GM18498 (cell line): ENCODE results near the gene GSAP.
"Not testable (repeated sequence)": the region's sequence is repeated elsewhere in the genome, so short reads cannot be mapped to it uniquely, and the experiment has no call there.

Source experiments
- ATAC-seq: cut with Tn5 transposase; IDR thresholded peaks from one replicate; pipeline ENCODE4 v1.9.1; 2021; ENCODE audit warnings: mild to moderate bottlenecking, moderate library complexity; ENCODE audit not compliant: unreplicated experiment

Gene GSAP, protein sequence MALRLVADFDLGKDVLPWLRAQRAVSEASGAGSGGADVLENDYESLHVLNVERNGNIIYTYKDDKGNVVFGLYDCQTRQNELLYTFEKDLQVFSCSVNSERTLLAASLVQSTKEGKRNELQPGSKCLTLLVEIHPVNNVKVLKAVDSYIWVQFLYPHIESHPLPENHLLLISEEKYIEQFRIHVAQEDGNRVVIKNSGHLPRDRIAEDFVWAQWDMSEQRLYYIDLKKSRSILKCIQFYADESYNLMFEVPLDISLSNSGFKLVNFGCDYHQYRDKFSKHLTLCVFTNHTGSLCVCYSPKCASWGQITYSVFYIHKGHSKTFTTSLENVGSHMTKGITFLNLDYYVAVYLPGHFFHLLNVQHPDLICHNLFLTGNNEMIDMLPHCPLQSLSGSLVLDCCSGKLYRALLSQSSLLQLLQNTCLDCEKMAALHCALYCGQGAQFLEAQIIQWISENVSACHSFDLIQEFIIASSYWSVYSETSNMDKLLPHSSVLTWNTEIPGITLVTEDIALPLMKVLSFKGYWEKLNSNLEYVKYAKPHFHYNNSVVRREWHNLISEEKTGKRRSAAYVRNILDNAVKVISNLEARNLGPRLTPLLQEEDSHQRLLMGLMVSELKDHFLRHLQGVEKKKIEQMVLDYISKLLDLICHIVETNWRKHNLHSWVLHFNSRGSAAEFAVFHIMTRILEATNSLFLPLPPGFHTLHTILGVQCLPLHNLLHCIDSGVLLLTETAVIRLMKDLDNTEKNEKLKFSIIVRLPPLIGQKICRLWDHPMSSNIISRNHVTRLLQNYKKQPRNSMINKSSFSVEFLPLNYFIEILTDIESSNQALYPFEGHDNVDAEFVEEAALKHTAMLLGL

DNA sequence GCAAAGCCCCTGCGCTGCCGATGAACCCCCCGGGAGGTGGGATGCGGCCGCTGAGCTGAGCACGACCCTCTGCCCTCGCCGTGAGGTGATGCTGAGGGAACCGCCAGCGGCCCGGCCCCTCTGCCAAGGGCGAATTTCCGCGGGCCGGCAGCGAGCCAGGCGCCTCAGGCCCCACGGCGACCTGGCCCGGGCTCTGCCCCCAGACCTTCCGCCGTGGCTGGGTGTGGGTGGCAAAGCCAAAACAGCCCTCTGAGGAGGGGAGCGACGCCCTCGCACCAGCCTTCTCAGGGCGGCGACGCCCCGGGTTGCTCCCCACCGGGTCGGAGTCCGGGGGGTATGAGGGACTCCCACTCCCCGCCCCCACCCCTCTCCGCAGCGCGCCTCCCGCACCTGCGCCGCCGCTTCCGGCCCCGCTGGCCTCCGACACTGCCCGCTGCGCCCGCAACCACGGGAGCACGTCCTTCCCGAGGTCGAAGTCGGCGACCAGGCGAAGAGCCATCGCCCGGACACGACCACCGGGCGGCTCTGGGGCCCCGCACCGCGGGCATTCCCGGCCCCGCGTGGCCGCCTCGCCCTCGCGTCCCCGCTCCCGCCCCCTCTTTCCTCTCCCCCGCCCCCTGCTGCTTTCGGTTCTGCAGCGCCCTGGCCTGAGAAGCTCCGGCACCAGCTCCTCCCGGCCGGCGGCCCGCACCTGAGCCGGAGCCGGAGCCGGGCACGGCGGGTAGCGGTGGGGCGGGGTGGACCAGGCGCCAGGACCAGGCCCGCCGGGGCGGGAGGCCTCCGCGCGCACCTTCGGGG is at the start of gene GSAP:
Gene GSAP (minus strand): TSS at position 527 of the 798 bp plus-strand sequence. CDS start 28 bp downstream, at position 499.
- peak; percentile 70 for ATAC-seq

DNA sequence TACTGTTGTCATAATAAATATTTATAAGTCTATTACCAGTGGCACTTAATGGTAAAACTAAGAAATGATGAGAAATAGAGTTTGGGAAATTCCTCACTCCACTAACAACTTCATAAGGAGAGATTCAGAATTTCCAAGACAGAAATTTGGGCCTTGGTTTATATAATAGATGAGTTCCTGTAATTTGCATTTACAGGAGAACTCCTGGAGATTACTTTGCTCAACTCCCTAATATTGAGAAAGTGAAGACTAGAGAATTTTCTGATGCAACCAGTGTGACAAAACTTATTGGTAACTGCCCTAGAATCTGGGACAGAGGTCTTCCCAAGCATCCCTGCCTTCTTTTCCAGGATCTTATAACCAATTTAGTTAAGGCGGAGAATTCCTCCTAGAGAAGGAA is 49.1 kb upstream of the GSAP start:
- ATAC-seq = no peak

DNA sequence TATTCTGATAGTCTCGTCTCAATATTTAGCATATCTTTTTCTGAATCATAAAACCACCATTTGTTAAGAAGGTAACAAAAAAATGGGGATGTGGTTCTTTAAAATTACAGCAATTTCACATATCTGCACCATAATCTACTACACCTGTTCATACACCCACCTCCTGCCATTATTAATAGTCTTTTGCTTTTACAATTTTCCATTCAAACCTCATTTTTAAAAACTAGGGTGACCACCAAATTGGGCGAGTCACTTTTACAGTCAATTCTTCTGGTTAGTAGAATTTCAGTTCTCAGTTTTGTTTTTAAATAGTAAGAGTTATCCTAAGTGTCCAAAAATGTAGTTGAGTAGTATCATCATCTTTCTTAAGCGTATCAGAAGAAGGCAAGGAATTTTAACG is 48.4 kb upstream of the GSAP start:
- no peak for ATAC-seq

DNA sequence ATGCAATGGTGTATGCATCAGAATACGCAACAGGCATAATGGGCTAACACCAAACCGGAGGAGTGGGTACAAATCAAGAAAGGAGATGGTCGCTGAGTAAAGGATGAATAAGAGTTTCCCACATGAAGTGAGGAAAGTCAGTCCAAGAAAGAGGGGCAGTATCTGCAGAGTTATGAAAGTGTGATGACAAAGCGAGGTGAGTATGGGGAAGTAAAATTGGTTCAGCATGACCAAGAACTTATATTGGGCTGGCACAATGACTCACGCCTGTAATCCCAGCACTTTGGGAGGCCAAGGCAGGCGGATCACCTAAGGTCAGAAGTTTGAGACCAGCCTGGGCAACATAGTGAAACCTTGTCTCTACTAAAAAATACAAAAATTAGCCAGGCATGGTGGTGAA is 47.5 kb upstream of the GSAP start:
- ATAC-seq = peak; percentile 70

DNA sequence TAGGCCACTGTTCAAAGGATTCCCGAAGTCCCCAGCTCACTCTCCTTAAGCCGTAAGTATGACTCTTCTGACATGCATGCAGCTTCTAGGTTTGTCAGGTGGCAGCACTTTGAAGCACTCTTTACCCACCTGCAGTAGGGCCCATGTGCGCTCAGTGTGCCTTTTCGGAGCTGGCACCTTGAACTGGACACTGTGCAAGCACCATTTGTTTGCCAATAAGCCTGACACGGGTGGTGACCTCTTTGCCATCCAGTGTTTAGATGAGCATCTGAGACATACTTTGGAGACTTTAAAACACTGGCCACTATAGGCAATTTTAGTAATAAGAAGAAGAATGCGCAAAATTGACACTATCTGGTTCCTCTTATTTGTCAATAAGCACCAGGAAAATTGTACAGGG is 45.7 kb upstream of the GSAP start:
- no peak for ATAC-seq

DNA sequence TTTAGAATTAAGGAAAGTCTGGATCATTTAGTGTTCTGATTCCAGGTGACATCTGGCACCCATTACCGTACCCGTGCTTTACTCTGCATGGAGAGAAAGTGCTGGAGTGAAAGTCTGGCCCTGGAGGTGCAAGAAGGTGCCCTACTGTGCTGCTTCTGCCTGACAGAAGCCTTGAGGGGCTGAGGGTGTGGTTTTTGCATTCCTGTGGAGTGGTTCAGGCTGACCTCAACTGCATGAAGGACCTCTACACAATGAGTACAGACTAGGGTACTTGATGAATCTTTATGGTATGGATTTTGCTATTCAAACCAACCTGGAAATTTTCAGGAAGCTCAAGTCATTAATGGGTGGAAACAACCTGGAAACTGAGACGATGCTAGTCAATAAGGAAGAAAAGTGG is 45.1 kb upstream of the GSAP start:
- ATAC-seq = no peak

DNA sequence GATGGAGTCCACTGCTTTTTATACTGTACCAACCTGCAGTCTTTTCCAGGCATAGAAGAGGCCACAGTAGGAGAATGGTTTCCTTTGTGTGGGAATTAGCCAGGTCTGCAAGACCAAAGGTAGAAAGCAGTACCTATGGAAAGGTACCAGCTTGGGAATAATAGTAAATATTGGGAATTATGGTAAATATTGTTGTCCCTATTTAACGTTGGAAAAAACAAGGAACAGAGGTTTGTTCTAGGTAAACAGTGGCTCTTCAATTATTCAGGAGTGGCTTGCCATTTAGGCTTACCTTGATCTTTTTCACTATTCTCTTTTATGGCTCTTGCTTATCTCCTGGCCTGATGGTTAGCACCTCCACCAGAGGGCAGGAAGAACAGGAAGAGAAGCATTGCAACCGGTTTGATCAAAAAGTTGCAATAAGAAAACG is 43.9 kb upstream of the GSAP start:
- ATAC-seq = no peak

DNA sequence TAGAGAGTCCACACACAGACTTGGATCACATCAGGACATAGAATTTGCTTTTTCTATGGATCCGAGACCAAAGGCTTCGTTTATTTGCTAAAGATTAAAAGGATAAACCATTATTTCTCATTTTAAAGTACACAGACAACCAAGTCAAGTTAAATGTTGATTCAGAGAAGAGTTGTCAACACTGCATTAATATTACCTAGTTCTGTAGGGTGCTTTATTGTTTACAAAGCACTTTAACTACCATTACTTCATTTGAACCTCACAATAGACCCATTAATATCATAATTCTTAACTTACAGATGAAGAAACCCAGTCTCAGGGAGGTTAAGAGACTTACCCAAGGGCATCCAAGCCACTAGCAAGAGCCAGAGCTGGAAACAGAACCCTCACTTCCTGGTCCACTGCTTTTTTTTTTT is 43.2 kb upstream of the GSAP start:
- ATAC-seq = no peak

DNA sequence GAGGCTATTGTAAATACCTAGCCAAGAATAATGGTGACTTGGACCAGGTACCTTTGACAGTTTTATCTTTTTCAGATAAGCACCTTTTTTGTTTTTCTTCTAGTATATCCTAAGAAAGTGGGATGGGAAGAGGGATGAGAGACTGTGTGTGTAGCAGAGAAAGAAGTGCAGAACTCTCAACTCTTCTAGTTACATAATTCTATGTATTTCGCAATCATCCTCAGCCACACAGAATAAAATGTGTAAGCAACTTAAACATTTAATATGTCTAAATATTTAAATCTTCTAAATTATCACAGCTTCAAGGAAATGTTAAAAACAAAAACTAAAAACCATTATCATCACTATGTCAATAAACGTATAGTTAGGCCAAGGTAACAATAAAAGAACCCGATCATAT is 42.6 kb upstream of the GSAP start:
- ATAC-seq = no peak

DNA sequence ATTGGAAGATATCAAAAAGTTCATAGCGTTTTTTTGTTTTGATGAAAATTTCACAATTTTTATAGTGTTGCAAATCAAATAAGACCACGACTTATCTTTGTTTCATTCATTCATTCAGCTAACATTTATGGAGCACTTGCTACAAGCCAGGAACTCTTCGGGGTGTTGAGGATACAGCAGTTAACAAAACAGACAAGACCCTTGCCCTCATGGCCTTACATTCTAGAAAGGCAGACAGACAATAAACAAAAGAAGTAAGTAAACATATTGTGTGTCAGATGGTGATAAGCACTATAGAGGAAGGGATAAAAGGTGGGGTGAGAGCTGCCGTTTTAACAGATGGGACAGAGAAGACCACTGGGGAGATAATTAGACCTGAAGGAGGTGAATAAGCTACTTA is 41.6 kb upstream of the GSAP start:
- ATAC-seq = no peak

DNA sequence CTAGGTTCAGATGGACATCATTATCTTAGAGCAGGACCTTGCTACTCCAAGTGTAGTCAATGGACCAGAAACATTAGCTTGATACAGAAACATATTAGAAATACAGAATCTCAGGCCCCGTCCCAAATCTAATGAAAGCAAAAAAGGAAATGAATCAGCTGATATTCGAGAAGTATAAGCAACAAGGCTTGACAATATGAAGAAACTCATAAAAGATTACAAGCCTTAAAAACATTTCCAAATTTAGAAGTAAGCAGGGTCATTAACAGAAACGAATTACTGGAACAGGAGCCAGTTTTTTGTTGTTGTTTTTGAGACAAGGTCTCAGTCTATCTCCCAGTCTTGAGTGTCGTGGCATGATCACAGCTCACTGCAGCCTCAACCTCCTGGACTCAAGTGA is 40.5 kb upstream of the GSAP start:
- no peak for ATAC-seq

DNA sequence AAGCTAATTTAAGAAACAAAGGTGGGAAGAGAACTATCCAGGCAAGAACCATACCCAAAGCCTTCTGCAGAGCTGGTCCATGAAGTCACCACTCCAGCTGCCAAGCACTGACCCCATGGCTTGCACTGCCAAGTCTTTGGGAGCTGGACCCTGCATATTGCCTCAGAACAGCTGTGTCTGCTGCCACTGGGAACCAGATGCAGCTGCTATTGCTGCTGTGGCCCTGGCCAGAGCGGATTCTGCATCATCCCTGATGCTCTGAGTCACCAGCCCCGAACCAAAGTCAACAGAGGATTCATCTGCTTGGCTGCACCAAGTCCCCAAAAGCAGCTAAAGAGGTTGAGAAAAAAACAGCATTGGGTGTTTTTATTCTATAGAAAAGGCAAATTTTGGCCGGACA is 39.2 kb upstream of the GSAP start:
- no peak for ATAC-seq

DNA sequence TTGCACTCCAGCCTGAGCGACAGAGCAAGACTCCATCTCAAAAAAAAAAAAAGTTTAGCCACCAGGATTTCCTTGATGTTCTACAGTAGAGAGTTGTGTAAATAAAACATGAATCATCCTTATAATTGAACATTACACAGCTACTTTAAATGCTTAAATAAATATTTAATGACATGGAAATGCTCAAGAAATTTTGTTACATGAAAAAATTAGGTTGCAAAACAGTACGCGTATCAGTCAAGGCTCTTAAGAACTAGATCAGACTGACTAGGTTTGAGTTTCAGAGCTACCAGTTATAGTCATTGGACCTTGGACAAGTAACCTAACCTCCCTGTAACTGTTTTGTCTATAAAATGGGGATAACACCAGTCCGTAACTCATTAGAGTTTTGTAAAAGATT is 38.7 kb upstream of the GSAP start:
- ATAC-seq = no peak

DNA sequence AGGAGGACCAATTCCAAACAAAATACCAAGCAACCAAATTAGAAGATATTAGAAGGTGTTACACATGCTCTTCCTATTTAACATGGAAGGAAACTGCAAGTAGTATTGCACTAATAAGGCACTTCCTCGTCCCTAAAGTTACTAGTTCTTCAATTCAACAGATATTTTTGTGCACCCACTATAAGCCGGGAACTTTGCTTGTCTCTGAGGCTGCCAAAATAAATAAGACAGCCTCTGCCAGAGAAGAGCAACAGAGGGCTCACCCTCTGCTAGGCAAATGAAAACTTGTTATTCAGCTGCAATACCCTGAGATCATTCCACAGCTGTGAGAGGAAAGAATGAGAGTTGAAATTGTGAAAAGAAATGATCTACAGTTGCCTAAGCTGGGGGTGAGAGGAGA is 37.4 kb upstream of the GSAP start:
- no peak for ATAC-seq

DNA sequence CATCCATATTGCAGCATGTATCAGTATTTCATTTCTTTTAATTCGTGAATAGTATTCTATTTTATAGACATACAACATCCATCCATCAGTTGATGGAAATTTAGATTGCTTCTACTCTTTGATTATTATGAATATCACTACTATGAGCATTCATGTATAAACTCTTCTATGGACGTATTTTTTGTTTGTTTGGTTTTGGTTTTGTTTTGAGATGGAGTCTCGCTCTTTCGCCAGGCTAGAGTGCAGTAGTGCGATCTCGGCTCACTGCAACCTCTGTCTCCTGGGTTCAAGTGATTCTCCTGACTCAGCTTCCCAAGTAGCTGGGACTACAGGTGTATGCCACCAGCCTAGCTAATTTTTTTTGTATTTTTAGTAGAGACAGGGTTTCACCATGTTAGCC is 35.8 kb upstream of the GSAP start:
- not testable (repeated sequence) for ATAC-seq

DNA sequence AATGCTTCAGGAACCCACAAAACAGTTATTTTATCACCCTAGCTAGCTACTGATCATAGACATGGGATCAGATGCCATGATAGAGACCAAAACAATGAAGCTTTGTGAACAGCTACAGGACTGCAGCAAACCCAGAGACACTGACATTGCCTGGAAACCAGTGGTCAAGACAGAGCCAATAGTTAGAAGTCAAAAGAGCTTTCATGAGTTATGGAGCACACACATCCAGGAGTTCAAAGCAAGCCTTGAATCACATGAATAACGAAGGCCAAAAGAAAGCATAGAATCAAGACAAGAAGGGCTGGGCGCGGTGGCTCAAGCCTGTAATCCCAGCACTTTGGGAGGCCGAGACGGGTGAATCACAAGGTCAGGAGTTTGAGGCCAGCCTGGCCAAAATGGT is 34.5 kb upstream of the GSAP start:
- no peak for ATAC-seq

DNA sequence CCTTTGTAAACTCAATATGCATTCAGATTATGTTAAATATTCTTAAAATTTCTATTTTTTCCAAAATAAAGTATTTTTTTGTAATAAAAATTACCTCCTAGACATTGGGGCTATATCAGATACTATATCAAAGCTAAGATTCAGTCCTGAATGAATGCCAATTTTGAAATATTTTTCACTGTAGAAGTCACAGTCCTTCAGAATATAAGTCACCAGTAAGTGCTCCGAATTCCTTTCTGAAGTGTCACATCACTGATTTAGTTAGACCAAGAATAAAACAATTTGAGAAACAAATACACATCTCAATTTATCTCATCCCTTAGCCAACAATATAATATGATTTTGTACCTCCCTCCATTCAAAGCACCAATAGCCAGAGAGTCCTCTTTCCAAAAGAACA is 33.9 kb upstream of the GSAP start:
- ATAC-seq = no peak

DNA sequence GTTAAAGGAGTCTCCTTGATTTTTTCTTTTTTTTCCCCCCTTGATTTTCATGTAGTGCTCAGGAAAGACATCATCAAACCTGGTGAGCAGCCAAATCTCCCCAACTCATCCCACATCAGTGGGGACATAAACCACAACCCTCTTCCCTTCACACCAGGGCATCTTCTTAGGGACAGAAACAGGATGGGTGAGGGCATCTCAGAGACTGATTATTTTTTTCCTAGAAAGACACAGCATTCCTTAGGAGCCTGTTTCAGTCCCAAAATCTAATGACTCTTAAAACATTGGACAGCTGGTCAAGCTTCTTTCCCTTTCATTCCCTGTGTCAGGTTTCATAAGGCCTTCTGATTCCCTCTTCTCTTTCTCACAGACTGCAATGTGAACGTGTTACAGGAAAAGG is 31.5 kb upstream of the GSAP start:
- ATAC-seq = no peak

DNA sequence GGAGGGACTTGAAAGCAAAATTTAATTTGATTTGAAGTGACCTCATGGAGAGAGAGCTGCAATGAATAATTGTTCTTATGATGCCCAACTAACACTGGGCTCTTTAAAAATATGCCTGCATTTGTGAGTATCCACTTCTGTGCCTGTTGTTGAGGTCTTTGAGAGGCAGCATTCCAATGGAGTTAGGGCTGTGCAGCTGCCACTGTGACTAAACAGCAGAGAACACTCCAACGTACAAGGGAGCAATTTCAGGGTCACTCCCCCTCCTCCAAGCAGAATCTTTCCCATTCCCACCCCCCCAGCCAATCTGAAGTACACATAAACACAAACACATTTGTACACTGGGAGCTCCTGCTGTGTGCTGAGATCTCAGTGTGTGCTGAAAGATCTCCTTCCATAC is 28.0 kb upstream of the GSAP start:
- no peak for ATAC-seq

DNA sequence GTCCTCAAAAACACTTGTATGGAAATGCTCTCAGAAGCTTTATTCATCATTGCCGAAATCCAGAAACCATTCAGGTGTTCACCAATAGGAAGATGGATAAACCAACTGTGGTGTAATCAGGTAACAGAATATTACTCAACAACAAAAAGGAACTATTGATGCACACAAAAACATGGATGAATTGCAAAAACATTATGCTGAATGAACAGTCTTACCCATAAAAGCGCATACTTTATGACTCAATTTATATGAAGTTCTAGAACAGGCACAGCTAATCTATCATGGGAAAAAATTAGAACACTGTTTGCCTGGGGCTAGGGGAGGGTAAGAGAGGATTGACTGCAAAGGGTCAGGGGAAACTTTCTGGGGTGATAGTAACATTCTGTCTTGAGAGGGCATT is 26.9 kb upstream of the GSAP start:
- no peak for ATAC-seq

DNA sequence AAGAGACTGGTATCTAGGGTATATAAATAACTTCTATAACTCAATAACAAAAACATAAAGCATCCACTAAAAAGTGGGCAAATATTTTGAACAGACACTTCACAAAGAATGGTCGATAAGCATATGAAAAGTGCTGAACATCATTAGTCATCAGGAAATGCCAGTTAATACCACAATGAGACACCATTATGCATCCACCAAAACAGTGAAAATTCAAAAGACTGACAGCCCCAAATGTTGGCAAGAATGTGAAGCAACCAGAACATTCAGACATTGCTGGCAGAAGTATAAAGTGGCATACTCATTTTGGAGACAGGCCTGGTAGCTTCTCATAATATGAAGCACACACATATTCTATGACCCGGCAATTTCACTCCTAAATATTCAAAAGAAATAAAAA is 26.5 kb upstream of the GSAP start:
- ATAC-seq = no peak
